Activated CD4-positive, alpha-beta T cell treated with anti-CD3 and anti-CD28 coated beads, Interleukin-2, Interleukin-4, amounts not matched to agents 100 ng/mL and 50 ng/mL, durations not matched to agents 16 hours and 8 hours (primary cell): ENCODE results near the gene PRCP.

Source experiments
- DNase-seq: peaks from one replicate; pipeline ENCODE4 v3.0.0-alpha.2; 2020; ENCODE audit warnings: low spot score

PRCP gene

DNA sequence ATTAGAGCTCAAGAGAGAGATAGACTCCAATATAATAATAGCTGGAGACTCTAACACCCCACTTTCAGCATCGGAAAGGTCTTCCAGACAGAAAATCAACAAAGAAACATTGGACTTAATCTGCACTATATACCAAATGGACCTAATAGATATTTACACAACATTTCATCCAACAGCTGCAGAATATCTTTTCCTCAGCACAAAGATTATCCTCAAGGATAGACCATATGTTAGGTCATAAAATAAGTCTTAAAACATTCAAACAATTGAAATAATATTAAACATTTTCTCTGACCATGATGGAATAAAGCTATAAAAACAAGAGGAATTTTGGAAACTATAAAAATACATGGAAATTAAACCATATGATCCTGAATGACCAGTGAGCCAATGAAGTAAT lies 121.5 kb downstream of the PRCP start:
- no peak for DNase-seq

DNA sequence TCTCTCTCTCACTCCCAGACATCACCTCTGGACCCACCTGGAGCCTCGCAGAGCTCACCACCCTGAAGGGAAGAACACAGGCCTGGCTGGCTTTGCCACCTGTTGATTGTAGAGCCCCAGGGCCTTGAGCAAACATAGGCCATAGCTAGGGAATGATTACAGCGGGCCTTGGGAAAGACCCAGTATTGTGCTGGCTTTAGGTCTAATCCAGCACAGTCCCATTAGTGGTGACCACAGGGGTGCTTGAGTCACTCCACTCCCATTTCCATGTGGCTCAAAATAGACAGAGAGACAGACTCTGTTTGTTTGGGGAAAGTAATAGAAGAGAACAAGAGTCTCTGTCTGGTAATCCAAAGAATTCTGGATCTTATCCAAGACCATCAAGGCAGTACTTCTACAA lies 123.9 kb downstream of the PRCP start:
- no peak for DNase-seq

DNA sequence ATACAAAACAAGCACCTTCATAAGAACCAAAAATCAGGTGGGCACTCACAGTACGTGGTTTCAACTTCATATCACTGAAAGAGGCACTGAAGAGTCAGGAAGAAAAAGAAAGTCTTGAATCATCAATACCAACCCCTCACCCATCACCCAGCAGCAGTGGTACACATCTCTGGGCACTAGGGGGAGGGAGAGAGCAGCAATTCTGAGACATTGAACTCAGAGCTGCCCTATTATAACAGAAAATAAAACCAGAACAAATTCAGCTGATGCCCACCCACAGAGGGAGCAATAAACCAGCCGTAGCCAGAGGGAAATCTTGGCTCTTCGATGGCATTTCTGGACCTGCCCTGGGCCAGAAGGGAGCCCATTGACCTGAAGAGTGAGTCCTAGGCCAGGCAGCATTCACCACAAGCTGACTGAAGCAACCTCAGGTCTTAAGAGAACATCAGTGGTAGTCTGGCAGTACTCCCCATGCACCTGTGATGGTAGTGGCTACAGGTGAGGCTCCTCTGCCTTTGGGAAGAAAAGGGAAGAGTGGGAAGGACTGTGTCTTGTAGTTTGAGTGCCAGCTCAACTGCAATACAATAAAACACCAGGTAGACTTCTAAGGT lies 124.4 kb downstream of the PRCP start:
- peak; percentile 52 for DNase-seq

DNA sequence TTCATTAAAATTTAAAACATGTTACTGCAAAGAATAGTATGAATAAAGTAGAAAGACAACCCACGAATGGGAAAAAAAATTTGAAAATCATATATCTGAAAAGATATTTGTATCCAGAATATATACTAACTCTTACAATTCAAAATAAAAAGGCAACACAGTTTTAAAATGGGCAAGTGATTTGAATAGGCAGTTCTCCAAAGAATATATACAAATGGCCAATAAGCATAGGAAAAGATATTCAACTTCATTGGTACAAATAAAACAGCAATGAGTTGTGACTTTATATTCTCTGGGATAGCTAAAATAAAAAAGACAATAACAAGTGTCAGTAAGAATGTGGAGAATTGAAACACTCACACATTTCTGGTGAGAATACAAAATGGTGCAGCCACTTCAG lies 125.0 kb downstream of the PRCP start:
- no peak for DNase-seq
